ENCODE results near the gene SAV1.

Gene SAV1

DNA sequence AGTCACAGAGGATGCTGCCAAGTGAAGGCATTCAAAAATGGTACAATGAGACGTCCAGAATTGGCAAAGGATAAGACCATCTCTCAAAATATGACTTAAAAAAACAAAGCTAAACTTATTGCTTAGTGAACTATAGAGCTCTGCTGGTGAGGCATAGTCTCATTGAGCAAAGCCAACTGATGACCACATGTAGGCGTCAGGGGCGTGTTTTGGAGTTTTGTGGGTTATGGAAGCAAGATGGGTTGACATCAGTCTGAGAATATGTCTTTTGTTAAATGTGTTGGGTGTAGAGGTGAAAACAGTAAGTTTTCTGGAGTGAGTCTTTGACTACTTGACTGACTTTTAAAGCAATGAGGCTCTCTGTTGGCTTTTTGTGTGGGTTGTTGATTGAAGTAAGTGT lies 60.9 kb downstream of the SAV1 start:
- no peak for DNase-seq (ENCODE audit: low read depth)

DNA sequence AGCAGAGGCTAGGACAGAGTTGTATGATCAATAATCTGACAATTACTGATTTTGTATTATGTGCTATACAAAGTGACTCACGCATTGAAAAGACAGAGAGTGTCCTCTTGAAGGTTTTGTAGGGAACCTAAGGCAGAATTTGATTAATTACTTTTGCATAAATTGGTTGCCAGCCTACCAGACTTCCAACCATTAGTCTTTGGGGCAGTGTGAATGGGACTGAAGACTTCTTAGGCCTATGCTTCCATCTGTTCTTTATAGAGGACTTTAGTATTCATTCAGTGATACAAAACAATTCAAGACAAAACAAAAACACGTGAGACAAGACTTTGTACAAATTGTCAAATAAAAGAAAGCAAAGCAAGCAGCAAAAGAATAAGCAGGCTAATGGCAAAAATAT lies 61.6 kb downstream of the SAV1 start:
- DNase-seq (ENCODE audit: low read depth), result no peak

DNA sequence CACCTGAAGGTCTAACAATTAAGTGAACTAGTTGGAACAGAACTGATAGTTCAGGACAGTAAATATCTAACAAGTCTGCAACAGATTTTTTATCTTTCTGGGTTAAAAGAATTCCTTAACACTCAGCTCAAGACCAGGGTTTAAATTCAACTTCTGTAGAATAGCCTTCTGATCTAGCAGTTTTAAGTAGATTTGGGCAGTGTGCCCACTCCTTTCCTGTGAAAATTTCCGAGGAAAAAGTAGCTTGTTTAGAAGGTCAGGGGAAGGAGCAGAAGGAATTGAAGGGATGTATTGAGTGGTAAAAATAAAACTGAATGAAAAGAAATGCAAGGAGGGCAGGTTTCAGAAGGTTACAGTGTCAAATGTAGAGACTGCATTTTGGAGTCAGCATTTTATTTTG lies 62.3 kb downstream of the SAV1 start:
- peak; percentile 50 for DNase-seq (ENCODE audit: low read depth)

DNA sequence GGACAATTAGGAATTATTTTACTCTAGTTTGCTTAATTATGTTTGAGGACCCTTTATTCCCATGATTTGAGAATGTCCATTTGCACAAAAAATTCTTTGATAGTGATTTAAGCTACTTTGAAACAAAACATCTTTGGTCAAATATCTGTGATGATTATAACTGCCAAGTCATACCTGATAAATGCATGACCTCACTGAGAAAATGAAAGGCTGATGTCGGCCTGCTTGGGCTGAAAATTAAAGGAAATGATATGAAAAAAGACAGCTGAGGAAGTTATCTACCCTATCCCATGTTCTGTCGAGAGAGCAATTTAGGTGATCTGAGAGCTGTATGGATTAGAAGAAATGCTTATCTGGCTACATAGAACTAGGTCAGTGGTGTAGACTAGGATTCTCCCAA lies 64.5 kb downstream of the SAV1 start:
- DNase-seq (ENCODE audit: low read depth), result no peak

DNA sequence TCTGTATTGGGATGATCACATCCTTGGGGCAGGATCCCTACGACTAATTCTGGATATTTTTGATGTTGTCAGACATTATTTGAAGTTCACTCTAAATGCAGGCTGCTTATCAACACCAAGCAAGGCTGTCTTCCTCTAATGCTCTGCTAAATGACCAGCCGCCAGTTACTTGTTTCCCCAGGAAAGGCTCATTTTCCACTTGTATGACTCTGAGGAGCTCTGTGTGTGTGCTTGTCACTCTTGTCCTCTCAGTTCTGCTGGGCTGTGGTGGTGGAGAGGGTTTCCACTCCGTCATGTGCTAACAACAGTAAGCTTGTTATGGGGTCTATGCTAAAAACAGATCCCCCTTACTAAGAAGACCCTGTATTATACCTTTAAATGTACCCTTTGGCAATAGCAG lies 66.1 kb downstream of the SAV1 start:
- no peak for DNase-seq (ENCODE audit: low read depth)

DNA sequence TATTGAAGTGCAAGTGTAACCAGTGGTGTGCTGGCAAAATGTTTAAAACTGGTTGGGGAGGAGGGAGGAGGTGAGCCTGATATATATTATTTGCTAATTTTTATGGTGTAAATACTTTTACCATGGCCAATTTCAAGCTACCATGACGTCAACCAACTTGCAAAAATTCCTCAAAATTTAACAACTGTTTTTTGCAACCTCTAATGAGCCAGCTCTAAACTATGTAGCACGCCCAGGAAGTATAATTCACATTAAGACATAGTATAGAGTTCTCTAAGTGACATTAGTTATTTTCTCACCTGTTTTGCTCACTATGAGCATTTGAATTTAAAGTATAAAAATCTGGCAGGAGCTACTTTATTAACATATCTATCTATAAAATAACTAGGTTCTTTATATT lies 66.7 kb downstream of the SAV1 start:
- peak; percentile 67 for DNase-seq (ENCODE audit: low read depth)

DNA sequence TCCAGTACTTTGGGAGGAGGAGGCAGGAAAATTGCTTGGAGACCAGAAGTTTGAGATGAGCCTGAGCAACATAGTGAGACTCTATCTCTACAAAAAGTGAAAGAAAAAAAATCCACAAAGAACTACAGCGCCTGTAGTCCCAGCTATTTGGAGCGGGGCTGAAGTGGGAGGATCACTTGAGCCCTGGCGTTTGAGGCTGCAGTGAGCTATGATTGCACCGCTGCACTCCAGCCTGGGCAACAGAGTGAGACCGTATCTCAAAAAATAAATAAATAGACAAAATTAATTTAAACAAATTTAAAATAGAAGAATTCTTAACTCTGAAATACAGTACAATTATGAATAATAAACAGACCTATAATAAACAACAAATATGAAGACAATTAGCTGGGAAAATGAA lies 67.3 kb downstream of the SAV1 start:
- DNase-seq (ENCODE audit: low read depth), result no peak

DNA sequence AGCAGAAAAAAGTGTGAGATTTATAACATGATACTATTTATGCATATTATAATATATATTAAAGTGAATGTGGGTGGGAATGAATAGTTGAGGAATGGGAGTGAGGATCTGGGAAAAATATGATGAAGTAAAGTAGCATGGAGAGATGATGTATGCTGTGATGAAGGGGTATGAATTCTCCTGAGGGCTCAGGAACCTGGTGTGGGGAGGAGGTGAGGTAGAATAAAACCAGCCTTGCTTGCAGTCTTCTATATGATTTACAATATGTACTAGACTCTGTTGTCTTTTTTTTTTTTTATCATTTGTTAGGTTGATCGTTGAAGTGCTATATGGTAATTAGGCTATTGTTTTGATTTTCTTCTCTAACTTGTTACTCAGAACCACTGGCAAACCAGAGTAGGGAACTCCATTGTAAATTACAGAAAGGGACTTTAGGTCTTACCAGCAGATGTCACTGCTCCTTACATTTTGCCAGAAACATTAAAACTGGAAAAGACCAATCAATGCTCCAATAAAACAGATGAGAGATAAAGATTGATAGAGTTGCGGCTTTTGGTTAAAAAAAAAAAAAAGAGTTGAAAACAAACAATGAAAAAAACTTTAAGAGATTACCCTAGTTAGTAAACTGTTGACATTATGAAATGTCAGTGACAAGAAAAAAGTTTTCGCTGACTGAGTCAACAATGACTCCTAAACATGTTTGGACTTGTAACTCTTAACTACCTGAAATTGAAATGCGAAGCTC lies 68.2 kb downstream of the SAV1 start:
- DNase-seq (ENCODE audit: low read depth), result peak; percentile 57

DNA sequence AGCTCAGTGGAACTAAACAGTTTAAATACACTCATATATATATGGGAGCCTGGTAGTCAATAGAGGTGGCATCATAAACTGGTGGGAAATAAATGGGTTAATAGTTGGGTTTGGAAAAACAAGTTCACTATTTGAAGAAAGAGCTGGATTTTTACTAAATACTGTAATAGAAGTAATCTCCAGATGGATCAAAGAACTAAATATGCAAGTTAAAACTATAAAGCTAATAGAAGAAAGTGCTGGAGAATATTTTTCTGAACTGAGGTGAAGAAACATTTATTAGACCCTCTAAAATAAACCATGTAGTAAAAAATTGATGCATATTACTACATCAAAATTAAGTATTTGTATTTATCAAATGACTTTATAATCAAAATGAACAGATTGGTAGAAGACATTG lies 69.3 kb downstream of the SAV1 start:
- DNase-seq (ENCODE audit: low read depth), result no peak

DNA sequence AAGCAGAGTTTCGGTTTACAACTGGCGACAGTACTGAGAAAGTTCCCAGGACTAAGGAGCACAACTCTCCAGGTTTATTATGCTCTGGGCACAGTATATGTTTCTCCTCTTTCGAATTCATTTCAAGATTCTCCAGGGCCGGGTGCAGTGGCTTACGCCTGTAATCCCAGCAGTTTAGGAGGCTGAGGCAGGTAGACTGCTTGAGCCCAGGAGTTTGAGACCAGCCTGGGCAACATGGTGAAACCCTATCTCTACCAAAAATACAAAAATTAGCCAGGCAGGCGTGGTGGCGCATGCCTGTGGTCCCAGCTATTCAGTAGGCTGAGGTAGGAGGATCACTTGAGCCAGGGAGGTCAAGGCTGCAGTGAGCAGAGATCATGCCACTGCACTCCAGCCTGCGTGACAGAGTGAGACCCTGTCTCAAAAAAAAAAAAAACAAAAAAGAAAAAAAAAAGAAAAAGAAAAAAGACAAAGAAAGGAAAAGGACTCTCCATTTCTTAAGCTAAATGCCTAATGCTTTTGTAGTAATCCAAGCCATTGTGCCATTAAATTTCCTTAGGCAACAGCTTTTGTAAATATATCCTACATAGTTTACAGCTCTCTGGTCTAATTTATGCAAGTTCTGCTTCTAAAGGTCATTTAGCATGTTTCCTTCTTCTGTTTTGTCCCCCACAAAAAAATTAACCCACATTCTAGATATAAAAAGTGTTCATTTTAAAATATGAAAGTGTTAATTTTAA lies 73.4 kb downstream of the SAV1 start:
- no peak for DNase-seq (ENCODE audit: low read depth)

DNA sequence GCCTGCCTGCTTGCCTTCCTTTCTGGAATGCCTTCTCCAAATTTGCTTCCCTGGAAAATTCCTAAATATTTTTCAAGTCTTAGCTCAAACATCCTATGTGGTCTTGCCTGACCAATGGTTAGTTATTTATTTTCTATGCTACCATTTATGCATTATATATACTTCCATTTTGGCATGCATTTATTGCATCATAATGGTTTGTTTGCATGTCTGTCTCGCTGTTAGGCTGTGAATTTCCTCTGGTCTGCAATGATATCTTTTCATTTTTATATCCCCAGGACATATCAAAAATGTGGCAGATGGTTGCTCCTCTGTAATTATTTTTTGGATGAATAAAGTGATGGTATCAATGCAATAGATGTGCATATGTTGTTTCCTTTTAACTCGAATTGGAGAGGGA lies 77.6 kb downstream of the SAV1 start:
- no peak for DNase-seq (ENCODE audit: low read depth)

All from EH (cell line).